BJ (cell line): ENCODE results near the gene SMYD3. TPM values are rescaled to one million over a fixed set of nuclear protein-coding genes. Genes with fewer than 3 reads are reported as not detected.

Source experiments
- CTCF ChIA-PET: fragments of 350-600 bp; formaldehyde crosslinking; extraction: SDS; loops from one replicate; lab custom pipeline; 2021; ENCODE audit warnings: antibody characterized with exemption, inconsistent platforms; lab: Yijun Ruan, JAX
- POLR2A ChIA-PET: fragments of 300-600 bp; sonication (Branson Sonifier 250); formaldehyde crosslinking; extraction: SDS; loops from one replicate; lab custom pipeline; 2021; ENCODE audit warnings: antibody characterized with exemption; lab: Charles Lee
- DNase-seq: peaks from one replicate; pipeline ENCODE4 v3.0.0-alpha.2; 2011; ENCODE audit warnings: low read depth
- H3K27me3 ChIP-seq: 2 replicates; pipeline ENCODE4 v1.6.0; 2011; ENCODE audit warnings: low read length; ENCODE audit not compliant: control insufficient read depth, insufficient read depth
- H3K36me3 ChIP-seq: 2 replicates; pipeline ENCODE4 v1.5.1; 2011; ENCODE audit warnings: low read length; ENCODE audit not compliant: control insufficient read depth, insufficient read depth
- H3K4me3 ChIP-seq: 2 replicates; pipeline ENCODE4 v1.5.1; 2011; ENCODE audit warnings: low read depth, mild to moderate bottlenecking, control low read depth, low read length
- polyA plus RNA-seq: library from polyadenylated mRNA; depleted of rRNA; stranded (reverse); fragments of >200 nt; gene quantifications from 2 replicates; pipeline ENCODE4 v1.2.3, GENCODE V29; 2011
- TF ChIP-seq, protein P1 (sequence below): IDR thresholded peaks from 2 replicates; pipeline ENCODE4 v1.5.1; 2011; ENCODE audit warnings: low read depth, mild to moderate bottlenecking, control low read depth, inconsistent platforms, low read length, moderate library complexity; ENCODE audit not compliant: insufficient read depth

SMYD3 gene
- polyA plus RNA-seq, 1 experiment = 26.1 TPM

DNA sequence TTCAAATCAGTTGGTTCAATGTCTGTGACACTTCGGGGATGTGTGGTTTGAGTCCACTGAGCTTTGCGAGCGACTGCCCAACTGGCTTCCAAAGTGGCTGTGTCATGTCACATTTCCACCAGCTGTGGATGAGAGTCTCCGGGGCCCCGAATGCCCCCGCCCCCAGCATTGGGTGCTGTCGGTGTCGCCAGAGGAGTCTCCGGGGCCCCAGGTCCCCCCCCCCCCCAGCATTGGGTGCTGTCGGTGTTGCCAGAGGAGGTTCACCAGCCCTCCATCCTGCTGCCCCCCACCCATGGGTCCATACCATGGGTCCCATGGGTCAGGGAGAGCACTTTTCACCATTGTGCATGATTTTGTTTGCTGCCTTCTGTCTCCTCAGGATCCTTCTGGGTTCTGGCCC lies 9.0 kb upstream of the SMYD3 start:
- no peaks in the 10 kb centered on the region for H3K36me3 ChIP-seq
- ChIA-PET POLR2A (no interaction called here), CTCF (no interaction called here)
- DNase-seq = no peak
- H3K4me3 ChIP-seq = no peak overlapping the region
- TF ChIP-seq, protein P1, sequence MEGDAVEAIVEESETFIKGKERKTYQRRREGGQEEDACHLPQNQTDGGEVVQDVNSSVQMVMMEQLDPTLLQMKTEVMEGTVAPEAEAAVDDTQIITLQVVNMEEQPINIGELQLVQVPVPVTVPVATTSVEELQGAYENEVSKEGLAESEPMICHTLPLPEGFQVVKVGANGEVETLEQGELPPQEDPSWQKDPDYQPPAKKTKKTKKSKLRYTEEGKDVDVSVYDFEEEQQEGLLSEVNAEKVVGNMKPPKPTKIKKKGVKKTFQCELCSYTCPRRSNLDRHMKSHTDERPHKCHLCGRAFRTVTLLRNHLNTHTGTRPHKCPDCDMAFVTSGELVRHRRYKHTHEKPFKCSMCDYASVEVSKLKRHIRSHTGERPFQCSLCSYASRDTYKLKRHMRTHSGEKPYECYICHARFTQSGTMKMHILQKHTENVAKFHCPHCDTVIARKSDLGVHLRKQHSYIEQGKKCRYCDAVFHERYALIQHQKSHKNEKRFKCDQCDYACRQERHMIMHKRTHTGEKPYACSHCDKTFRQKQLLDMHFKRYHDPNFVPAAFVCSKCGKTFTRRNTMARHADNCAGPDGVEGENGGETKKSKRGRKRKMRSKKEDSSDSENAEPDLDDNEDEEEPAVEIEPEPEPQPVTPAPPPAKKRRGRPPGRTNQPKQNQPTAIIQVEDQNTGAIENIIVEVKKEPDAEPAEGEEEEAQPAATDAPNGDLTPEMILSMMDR = no peak
- H3K27me3 ChIP-seq = no peaks in the 10 kb centered on the region

DNA sequence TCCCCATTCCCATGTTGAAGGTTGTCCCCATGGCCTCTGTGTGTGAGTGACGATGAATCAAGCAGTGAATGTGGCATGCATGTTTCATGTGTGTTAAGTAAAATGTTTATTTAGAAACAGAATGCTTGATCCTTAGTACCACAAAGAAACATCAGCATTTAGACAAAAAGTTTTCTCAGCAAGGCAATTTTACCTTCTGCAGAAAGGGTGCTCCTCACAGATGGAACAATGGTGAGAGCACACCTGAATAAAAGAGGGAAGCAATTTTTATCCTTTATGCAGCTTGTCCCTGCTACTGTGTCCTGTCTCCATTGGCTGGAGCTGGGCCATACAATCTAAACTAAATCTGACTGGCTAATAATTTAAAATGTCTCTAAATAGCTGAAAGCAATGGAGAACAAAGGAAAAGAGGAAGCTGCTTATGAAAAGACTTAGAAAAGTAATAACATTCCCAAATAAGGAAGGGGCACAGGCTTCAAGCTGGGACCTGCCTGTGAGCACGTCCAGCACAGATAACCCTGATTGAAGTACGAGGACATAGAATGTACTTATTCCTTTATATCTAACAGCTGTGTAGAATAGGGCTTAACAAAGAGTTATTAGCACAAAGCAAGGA lies 8.4 kb upstream of the SMYD3 start:
- no peak overlapping the region for H3K4me3 ChIP-seq
- no peaks in the 10 kb centered on the region for H3K27me3 ChIP-seq
- TF ChIP-seq, protein P1 = no peak
- DNase-seq = no peak
- H3K36me3 ChIP-seq = no peaks in the 10 kb centered on the region
- ChIA-PET POLR2A (no interaction called here), CTCF (interaction anchor here (1.3 kb wide), 1 partner anchor 9 kb away, joined by 4 read pairs; the partner anchor contains the start of gene SMYD3)

DNA sequence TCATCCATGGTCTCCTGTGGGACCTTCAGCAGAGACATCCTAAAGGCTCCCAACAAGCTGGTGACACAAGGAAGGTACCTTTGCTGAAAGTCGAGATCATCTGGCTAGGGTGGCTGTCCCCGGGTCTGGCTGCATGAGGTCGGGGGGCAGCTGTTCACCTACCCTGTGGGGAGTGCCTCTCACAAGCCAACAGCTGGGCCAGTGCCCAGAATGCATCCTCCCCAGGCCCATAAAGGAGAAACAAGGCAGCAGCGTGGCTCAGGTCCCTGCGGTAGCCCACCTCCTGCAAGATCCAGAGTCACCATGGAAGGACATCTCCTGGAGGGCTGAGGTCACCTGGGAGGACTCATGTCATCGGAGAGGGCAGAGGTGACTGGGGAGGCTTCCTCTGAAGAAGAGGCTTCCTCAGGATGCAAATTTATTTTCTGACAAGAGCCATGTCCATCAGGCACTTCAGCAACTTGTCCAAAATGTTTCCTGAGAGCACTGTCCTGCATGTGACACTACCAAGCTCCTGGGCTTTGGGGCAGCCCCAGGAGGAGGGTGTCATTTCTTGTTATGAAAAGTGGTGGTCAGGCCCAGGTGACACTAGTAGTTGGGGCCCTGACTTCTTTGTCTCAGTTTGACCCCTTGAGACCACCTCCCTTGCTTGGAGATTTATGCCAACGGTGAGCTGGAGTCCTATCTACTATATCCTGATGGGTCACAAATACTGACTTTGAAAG lies 6.7 kb upstream of the SMYD3 start:
- Histone ChIP-seq H3K4me3 (no peak overlapping the region), H3K36me3 (no peaks in the 10 kb centered on the region), H3K27me3 (no peaks in the 10 kb centered on the region)
- POLR2A ChIA-PET = no interaction called here
- DNase-seq = no peak
- CTCF ChIA-PET = interaction anchor here (1.3 kb wide), 1 partner anchor 176 kb away, joined by 3 read pairs; no protein-coding TSS in a partner anchor
- TF ChIP-seq, protein P1 = no peak

DNA sequence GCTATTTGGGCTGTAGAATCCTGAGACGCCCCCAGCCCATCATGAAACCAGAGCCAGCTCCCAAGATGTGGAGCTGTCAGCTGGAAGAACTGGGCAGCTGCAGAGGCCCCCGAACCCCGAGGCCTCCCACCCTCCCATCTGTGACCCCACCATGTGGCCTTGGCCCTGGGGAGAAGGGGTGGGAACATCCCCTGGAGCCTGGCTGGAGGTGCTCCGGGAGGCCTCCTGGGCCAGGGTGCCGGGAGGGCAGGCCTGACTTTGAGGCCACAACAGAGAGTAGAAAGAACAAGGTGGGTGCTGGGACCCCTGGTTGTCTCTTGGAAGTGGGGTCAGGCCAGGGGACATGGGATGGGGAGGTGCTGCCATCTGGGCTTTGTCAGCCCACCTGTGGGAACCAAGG lies 6.0 kb upstream of the SMYD3 start:
- ChIA-PET POLR2A (no interaction called here), CTCF (no interaction called here)
- TF ChIP-seq, protein P1 = no peak
- Histone ChIP-seq H3K27me3 (no peaks in the 10 kb centered on the region), H3K4me3 (no peak overlapping the region), H3K36me3 (no peaks in the 10 kb centered on the region)
- DNase-seq = no peak

DNA sequence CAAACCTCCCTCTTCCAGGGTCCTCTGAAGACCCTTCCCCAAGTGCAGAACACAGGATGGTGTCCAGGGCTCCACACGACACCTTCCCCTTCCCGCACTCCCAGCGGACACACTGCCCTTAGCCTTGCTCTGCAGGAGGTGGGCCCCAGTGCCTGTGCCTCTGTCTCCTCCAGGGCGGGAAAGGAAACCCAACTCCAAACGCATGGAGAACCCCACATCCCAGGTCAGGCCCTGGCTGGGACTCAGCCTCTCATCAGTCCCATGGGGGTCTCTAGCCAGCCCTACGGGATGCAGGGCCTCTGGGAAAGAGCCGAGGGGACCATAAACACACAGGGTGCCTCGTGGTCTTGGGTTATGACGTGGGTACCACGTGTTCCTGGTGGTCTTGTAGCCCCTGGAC lies 5.6 kb upstream of the SMYD3 start:
- POLR2A ChIA-PET = no interaction called here
- CTCF ChIA-PET = no interaction called here
- DNase-seq = no peak
- no peaks in the 10 kb centered on the region for H3K27me3 ChIP-seq
- H3K36me3 ChIP-seq = no peaks in the 10 kb centered on the region
- no peak overlapping the region for H3K4me3 ChIP-seq
- TF ChIP-seq, protein P1 = no peak
